Cardiac muscle cell (in vitro differentiated cells and primary cell): ENCODE results near the gene NBEA. TPM values are rescaled to one million over a fixed set of nuclear protein-coding genes. Genes with fewer than 3 reads are reported as not detected.

Experiments used
- DNase-seq, 2 donors: peaks; one replicate each; pipeline versions ENCODE4 v3.0.0 to v3.0.0-alpha.2; 2010 to 2017; ENCODE audit warnings: low read depth in 1 of 2, low spot score in 1 of 2
- H3K27ac ChIP-seq: fragments of 200-600 bp; sonication (generic); 2 replicates; pipeline ENCODE4 v1.5.1; 2016
- H3K27me3 ChIP-seq: fragments of 200-600 bp; sonication (generic); 2 replicates; pipeline ENCODE4 v1.6.0; 2016; ENCODE audit warnings: control low read depth
- H3K36me3 ChIP-seq: fragments of 200-600 bp; sonication (generic); 2 replicates; pipeline ENCODE4 v1.5.1; 2016; ENCODE audit warnings: control low read depth
- H3K4me1 ChIP-seq: fragments of 200-600 bp; sonication (generic); 2 replicates; pipeline ENCODE4 v1.8.1; 2017; ENCODE audit warnings: low read depth, mild to moderate bottlenecking, mixed run types
- H3K4me3 ChIP-seq: fragments of 200-600 bp; sonication (generic); 2 replicates; pipeline ENCODE4 v1.5.1; 2016; ENCODE audit warnings: mild to moderate bottlenecking
- H3K9me3 ChIP-seq: fragments of 200-600 bp; sonication (generic); 2 replicates; pipeline ENCODE4 v1.5.1; 2017; ENCODE audit warnings: low read depth, mild to moderate bottlenecking, control low read depth
- polyA plus RNA-seq: library from polyadenylated mRNA; unstranded; fragments of >200 nt; fragmentation: Nextera tagmentation; extraction: Ambion mirVana; gene quantifications from 2 replicates; pipeline ENCODE4 v1.2.1, GENCODE V29; 2016
- total RNA-seq: library from RNA; depleted of rRNA; stranded (reverse); fragments of >200 nt; gene quantifications from 2 replicates; pipeline ENCODE4 v1.2.3, GENCODE V29; 2016
- TF ChIP-seq, protein P1 (sequence below): IDR thresholded peaks from 2 replicates; pipeline ENCODE4 v1.5.1; 2012; ENCODE audit warnings: low read depth, mild to moderate bottlenecking, low read length

The NBEA gene
- total and polyA plus RNA-seq, 2 experiments from 2014 or later, result 4.6 to 13.2 TPM

GRCh38 chr13:35630551-35631275 is 688.6 kb downstream of the NBEA start:
- Histone ChIP-seq H3K4me1 (no peaks in the 10 kb centered on the region), H3K27ac (no peak overlapping the region), H3K4me3 (no peak overlapping the region), H3K9me3 (no peaks in the 10 kb centered on the region), H3K36me3 (no peaks in the 10 kb centered on the region), H3K27me3 (no peaks in the 10 kb centered on the region)
- peak; percentile 65 to 75 for DNase-seq
- TF ChIP-seq, protein P1, sequence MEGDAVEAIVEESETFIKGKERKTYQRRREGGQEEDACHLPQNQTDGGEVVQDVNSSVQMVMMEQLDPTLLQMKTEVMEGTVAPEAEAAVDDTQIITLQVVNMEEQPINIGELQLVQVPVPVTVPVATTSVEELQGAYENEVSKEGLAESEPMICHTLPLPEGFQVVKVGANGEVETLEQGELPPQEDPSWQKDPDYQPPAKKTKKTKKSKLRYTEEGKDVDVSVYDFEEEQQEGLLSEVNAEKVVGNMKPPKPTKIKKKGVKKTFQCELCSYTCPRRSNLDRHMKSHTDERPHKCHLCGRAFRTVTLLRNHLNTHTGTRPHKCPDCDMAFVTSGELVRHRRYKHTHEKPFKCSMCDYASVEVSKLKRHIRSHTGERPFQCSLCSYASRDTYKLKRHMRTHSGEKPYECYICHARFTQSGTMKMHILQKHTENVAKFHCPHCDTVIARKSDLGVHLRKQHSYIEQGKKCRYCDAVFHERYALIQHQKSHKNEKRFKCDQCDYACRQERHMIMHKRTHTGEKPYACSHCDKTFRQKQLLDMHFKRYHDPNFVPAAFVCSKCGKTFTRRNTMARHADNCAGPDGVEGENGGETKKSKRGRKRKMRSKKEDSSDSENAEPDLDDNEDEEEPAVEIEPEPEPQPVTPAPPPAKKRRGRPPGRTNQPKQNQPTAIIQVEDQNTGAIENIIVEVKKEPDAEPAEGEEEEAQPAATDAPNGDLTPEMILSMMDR, result peak; percentile 87

DNA sequence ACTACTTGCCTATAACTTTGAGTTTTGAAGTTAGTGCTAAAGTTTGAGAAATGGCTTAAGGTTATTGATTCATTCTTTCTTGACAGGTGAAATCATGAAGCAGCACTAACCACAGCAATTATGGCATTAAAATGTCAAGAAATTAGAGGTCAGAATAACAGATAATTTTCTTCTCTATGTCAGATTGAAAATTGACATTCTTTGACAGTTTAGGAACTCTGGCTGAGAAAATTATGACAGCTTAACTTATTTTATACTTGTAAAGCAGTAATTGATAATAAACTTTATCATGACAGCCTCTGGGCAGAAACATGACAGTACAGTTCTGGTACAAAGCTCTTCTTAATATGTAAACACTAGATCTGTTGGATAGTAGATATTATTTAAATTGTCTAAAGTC is 689.6 kb downstream of the NBEA start:
- TF ChIP-seq, protein P1, result no peak

DNA sequence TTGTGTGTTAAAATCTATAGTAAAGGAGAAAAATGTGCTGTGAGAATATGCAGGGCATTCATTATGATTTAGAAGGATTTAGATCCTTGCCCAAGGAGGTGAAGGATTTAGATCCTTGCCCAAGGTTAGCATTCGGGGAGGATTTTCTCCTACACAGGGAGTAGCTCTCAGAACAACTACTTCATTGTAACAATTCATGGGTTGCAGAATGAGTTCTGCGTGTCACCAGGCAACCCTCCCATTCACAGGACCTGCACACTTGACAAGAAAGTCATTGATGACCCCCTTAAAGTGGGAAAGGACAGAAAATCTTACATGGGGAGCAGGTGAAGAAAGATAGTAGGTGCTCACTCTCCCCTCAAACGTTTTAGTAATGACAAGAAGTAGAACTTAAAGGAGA is 701.6 kb downstream of the NBEA start:
- H3K27ac ChIP-seq, result no peak overlapping the region
- no peak overlapping the region for H3K4me3 ChIP-seq
- no peaks in the 10 kb centered on the region for H3K4me1 ChIP-seq
- H3K27me3 ChIP-seq, result no peaks in the 10 kb centered on the region
- no peaks in the 10 kb centered on the region for H3K9me3 ChIP-seq
- H3K36me3 ChIP-seq, result no peaks in the 10 kb centered on the region
- no peak for DNase-seq
- TF ChIP-seq, protein P1, result no peak

More for the DNA sequence above, 689.6 kb downstream of the NBEA start:
- Histone ChIP-seq H3K27me3 (no peaks in the 10 kb centered on the region), H3K9me3 (no peaks in the 10 kb centered on the region), H3K4me1 (no peaks in the 10 kb centered on the region), H3K36me3 (no peaks in the 10 kb centered on the region), H3K27ac (no peak overlapping the region), H3K4me3 (no peak overlapping the region)
- no peak for DNase-seq

- DNase-seq, result no peak
- no peak overlapping the region for H3K4me3 ChIP-seq
- H3K27me3 ChIP-seq, result no peaks in the 10 kb centered on the region
- no peaks in the 10 kb centered on the region for H3K36me3 ChIP-seq
- TF ChIP-seq, protein P1, result no peak
- no peak overlapping the region for H3K27ac ChIP-seq
- H3K4me1 ChIP-seq, result no peaks in the 10 kb centered on the region
- H3K9me3 ChIP-seq, result no peaks in the 10 kb centered on the region
Observed at GRCh38 chr13:35646056-35646774, 704.1 kb downstream of the NBEA start.

DNA sequence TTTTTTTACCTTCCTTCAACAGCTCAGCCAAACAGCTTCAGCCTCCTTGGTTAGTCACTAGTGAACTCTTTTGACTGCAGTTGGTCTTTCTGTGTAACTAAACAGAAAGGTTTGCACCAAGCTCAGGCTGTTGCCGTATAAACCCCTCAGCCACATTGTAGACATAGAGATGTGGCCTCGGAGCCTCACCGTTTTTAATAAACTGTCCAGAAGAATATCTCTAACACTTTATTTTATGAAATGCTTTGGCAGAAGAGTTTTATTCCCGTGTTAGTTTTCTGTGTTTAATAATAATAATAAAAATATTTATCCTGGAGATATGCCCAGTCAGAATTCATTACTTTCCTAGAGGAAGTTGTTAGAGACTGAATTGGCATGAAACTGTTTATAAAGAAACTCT is 706.1 kb downstream of the NBEA start:
- H3K4me3 ChIP-seq, result no peak overlapping the region
- no peak for DNase-seq
- no peaks in the 10 kb centered on the region for H3K36me3 ChIP-seq
- no peaks in the 10 kb centered on the region for H3K9me3 ChIP-seq
- no peaks in the 10 kb centered on the region for H3K27me3 ChIP-seq
- TF ChIP-seq, protein P1, result no peak
- no peaks in the 10 kb centered on the region for H3K4me1 ChIP-seq
- H3K27ac ChIP-seq, result no peak overlapping the region
